Activated T-cell treated with anti-CD3 and anti-CD28 coated beads, Interleukin-2, amount 50 U/mL, for 4 hours (primary cell): Measurements from ENCODE around the gene POLR3K. TPM values are rescaled to one million over a fixed set of nuclear protein-coding genes. Genes with fewer than 3 reads are reported as not detected.
"Not testable (repeated sequence)": the region's sequence is repeated elsewhere in the genome, so short reads cannot be mapped to it uniquely, and the experiment has no call there.

Source experiments
- ATAC-seq, 2 donors: fragments of 200-7000 bp; cut with Tn5 transposase; one replicate each; pipeline ENCODE4 v1.10.0; 2021
- DNase-seq: peaks from one replicate; pipeline ENCODE4 v3.0.0-alpha.2; 2020
- H3K27me3 Mint-ChIP-seq: one replicate; pipeline ENCODE4 v1.8.0; 2021; ENCODE audit warnings: low read depth, mixed read lengths
- H3K36me3 Mint-ChIP-seq: one replicate; pipeline ENCODE4 v1.8.0; 2022; ENCODE audit warnings: mixed read lengths; ENCODE audit not compliant: insufficient read depth
- H3K4me1 Mint-ChIP-seq: one replicate; pipeline ENCODE4 v1.8.0; 2021; ENCODE audit warnings: low read depth, mixed read lengths
- H3K4me3 Mint-ChIP-seq: one replicate; pipeline ENCODE4 v1.8.0; 2021; ENCODE audit warnings: mild to moderate bottlenecking, moderate library complexity, mixed read lengths
- H3K9me3 Mint-ChIP-seq: one replicate; pipeline ENCODE4 v1.8.0; 2021; ENCODE audit warnings: mixed read lengths
- total RNA-seq, 3 donors: library from RNA; stranded (reverse); gene quantifications; one replicate each; pipeline ENCODE4 v1.2.1, GENCODE V29; 2021

The POLR3K gene
- total RNA-seq, 3 donors from 2014 or later, result 80.8 to 89.5 (median 87.9) TPM

DNA sequence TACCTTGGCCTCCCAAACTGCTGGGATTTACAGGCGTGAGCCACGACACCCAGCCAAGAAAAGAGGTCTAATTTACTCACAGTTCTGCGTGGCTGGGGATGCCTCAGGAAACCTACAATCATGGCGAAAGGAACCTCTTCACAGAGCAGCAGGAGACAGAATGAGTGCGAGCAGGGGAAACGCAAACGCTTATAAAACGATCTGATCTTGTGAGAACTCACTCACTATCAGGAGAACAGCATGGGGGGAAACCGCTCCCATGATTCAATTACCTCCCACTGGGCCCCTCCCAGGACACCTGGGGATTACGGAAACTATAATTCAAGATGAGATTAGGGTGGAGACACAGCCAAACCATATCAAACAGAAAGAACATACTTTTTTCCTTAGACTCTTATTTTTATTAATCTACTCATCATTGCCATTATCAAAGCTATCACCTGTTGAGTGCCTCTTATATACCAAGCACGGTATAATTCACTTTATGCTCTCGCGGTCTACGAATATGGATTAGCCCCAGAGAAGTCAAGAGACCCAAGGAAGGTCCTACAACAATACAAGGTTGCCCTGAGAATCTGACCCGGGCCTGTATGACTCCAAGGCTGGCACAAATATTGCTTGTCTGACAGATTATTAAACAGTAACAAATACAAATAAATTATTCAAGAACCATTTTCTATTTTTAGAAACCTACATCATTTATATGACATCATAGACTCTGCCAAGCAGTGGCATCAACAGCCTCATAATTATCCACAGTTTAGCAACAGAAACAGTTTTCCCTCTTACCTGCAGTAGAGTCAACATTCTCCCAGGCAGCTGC, 2.4 kb downstream of the POLR3K start:
- DNase-seq (no peak), ATAC-seq (no peak)
- peak overlapping the region; percentile 99 for H3K4me3 Mint-ChIP-seq
- H3K36me3 Mint-ChIP-seq, result peaks cover 20% of the 10 kb centered on the region
- no peaks in the 10 kb centered on the region for H3K27me3 Mint-ChIP-seq
- H3K4me1 Mint-ChIP-seq, result peaks cover 28% of the 10 kb centered on the region
- H3K9me3 Mint-ChIP-seq, result no peaks in the 10 kb centered on the region

DNA sequence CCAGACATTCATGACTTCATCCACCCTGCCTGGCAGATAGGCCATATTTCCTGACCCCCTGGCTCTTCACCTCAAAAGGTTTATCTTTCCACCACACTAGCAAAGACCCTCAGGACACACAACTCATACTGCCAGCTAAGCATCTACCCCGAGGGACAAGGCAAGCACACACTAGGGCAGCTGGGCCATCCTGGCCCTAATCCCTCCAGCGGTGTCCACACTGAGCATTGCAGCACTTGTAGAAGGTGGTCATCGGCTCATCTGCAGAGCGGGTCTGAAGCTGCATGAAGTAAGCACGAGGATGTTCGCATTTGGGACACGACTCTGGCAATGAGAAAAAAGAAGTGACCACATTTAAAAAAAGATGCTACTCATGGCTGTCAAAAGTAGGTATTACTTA, 6.2 kb downstream of the POLR3K start:
- ATAC-seq (no peak), DNase-seq (no peak)
- no peaks in the 10 kb centered on the region for H3K9me3 Mint-ChIP-seq
- H3K36me3 Mint-ChIP-seq, result peaks cover 34% of the 10 kb centered on the region
- no peaks in the 10 kb centered on the region for H3K27me3 Mint-ChIP-seq
- peaks cover 29% of the 10 kb centered on the region for H3K4me1 Mint-ChIP-seq
- H3K4me3 Mint-ChIP-seq, result no peak overlapping the region

DNA sequence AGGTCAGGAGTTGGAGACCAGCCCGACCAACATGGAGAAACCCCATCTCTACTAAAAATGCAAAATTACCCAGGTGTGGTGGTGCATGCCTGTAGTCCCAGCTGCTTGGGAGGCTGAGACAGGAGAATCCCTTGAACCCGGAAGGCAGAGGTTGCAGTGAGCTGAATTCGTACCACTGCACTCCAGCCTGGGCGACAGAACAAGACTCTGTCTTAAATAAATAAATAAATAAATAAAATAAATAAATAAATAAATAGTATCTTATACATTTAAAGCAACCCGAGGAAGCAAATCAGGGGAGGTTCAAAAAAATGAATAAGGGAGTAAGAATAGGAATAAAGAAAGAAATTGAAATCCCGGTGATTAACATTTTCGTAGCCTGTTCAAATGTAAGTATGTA, 6.9 kb downstream of the POLR3K start:
- not testable (repeated sequence) for H3K27me3 Mint-ChIP-seq, H3K9me3 Mint-ChIP-seq, H3K4me3 Mint-ChIP-seq, ATAC-seq, DNase-seq
- peaks cover 39% of the 10 kb centered on the region for H3K36me3 Mint-ChIP-seq
- peaks cover 31% of the 10 kb centered on the region for H3K4me1 Mint-ChIP-seq

DNA sequence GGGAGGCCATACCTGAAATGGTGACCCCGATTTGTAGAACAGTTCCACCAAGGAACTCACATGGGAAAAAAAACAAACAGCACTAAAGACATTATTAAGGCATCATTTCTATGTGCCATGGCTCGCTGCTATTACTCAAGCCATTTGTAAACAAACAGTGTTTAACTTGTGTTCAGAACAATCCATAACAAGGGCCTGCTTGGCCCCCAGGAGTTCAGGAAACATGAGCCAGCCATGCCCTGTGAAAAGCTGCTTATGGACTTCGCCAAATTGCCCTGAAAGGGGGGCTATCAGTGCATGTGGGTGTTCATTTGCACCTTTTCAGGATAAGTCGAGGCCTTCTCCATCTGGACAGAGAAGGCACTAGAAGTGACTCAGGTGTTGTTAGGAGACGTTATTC, 8.0 kb downstream of the POLR3K start:
- DNase-seq, result no peak
- peaks cover 33% of the 10 kb centered on the region for H3K36me3 Mint-ChIP-seq
- peaks cover 22% of the 10 kb centered on the region for H3K4me1 Mint-ChIP-seq
- no peaks in the 10 kb centered on the region for H3K27me3 Mint-ChIP-seq
- no peak overlapping the region for H3K4me3 Mint-ChIP-seq
- H3K9me3 Mint-ChIP-seq, result no peaks in the 10 kb centered on the region
- ATAC-seq, result no peak

DNA sequence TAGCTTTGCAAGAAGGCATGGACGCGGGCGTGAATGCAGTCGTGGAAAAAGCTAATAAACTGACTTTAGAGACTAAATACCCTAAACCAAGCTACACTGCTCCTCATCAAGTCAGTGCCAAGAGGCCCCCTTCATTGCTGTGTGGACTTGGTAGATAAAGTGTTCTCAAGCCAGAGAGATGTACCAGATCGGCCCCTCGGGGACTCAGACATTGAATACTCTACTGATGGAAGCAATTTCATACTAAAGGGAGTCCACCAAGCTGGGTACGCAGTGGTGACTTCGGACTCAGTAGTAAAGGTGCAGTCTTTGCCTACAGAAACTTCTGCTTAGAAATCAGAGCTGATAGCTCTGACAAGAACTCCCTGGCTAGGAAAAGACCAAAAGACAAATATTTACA, 8.8 kb downstream of the POLR3K start:
- Mint-ChIP-seq H3K4me3 (no peak overlapping the region), H3K9me3 (no peaks in the 10 kb centered on the region), H3K4me1 (peaks cover 17% of the 10 kb centered on the region), H3K36me3 (peaks cover 30% of the 10 kb centered on the region), H3K27me3 (no peaks in the 10 kb centered on the region)
- ATAC-seq, result no peak
- no peak for DNase-seq

DNA sequence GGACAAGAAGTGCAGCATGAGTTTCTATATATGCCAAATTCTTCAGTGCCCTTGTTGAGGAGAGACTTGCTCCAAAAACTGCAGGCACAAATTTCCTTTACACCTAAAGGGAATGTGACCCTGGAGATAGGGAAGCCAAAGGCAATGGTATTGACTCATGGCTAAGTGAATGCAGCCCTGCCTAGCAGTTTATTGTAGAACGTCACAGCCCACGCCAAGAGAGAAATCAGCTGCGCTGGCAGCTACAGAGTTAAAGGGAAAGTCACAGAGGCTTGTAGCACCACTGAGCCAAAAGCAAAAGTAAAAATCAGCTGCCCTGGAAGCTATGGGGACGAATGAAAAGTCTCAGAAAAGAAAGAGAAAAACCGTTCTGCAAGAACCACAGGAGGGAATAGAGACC, 10.1 kb downstream of the POLR3K start:
- DNase-seq, result no peak
- no peak for ATAC-seq
- no peaks in the 10 kb centered on the region for H3K27me3 Mint-ChIP-seq
- H3K4me1 Mint-ChIP-seq, result peaks cover 30% of the 10 kb centered on the region
- no peak overlapping the region for H3K4me3 Mint-ChIP-seq
- H3K9me3 Mint-ChIP-seq, result no peaks in the 10 kb centered on the region
- peaks cover 32% of the 10 kb centered on the region for H3K36me3 Mint-ChIP-seq

DNA sequence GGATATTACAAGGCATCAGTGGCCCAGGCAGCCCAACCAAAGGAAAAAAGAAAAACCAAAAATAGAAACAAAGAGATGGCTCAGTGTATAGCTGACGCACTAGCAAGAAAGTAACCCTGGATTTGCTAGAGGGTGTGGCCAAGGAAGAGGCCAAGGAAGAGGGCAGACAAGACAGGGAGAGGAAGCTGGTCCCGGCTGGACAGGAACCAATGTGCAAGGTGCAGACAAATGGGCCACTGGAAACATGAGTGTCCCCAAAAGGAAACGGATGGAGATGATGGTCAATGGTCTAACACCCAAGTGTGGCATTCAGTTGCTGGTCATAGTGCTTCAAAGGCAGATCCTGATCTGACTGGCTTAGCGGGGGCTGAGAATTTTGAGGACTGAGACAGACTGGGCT, 10.7 kb downstream of the POLR3K start:
- Mint-ChIP-seq H3K9me3 (no peaks in the 10 kb centered on the region), H3K27me3 (no peaks in the 10 kb centered on the region), H3K4me3 (no peak overlapping the region), H3K36me3 (peaks cover 30% of the 10 kb centered on the region), H3K4me1 (peaks cover 35% of the 10 kb centered on the region)
- ATAC-seq, result no peak
- no peak for DNase-seq

DNA sequence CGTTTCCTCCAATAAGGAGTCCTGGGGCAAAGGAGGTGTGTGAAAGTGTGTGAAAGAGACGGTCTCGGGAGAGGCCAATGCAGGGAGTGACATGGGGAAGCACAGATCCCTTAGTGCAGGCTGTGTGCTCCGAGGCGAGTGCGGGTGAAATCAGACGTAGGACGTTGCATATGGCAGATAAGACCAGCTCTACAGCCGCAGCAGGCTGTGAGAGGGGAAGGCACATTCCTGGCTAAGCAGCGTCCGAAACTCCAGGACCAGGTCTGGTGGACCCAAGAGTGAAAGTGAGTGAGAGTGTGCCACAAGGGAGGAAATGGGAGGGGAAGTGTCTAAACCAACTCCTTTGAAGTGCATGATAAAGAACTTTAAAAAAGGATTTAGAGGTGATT, 11.3 kb downstream of the POLR3K start:
- no peaks in the 10 kb centered on the region for H3K9me3 Mint-ChIP-seq
- DNase-seq, result no peak
- H3K36me3 Mint-ChIP-seq, result peaks cover 28% of the 10 kb centered on the region
- no peak for ATAC-seq
- H3K4me3 Mint-ChIP-seq, result no peak overlapping the region
- H3K4me1 Mint-ChIP-seq, result peaks cover 39% of the 10 kb centered on the region
- no peaks in the 10 kb centered on the region for H3K27me3 Mint-ChIP-seq

DNA sequence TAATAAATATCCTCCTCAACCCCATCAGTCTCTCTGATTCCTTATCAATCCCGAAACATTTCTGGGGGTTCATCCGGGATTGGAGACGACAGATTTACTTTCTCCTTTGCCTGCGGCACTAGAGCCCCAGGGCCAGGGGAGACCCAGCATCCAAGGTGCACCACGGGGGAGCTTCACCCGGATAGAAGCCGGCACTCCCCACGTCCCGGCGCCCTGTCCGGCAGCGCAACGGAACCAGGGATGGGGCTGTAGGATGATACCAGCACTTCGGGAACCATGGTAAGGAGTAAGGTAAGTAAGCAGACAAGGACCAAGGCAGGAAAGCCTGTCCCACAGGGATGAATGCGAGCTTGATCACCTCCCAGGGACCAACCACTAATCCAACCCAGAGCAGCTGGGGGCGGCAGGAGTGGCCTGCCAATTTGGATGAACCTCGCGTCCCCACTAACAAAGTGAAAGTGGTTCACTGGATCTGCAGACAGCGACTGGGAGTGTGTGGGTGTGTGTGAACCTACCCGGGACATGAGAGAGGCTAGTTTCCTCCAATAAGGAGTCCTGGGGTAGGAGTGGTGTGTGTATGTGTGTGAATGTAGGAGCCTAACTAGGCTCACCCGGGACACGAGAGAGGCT, 11.9 kb downstream of the POLR3K start:
- Mint-ChIP-seq H3K27me3 (no peaks in the 10 kb centered on the region), H3K9me3 (no peaks in the 10 kb centered on the region), H3K4me3 (no peak overlapping the region), H3K4me1 (peaks cover 39% of the 10 kb centered on the region), H3K36me3 (peaks cover 29% of the 10 kb centered on the region)
- ATAC-seq, result no peak
- DNase-seq, result no peak

DNA sequence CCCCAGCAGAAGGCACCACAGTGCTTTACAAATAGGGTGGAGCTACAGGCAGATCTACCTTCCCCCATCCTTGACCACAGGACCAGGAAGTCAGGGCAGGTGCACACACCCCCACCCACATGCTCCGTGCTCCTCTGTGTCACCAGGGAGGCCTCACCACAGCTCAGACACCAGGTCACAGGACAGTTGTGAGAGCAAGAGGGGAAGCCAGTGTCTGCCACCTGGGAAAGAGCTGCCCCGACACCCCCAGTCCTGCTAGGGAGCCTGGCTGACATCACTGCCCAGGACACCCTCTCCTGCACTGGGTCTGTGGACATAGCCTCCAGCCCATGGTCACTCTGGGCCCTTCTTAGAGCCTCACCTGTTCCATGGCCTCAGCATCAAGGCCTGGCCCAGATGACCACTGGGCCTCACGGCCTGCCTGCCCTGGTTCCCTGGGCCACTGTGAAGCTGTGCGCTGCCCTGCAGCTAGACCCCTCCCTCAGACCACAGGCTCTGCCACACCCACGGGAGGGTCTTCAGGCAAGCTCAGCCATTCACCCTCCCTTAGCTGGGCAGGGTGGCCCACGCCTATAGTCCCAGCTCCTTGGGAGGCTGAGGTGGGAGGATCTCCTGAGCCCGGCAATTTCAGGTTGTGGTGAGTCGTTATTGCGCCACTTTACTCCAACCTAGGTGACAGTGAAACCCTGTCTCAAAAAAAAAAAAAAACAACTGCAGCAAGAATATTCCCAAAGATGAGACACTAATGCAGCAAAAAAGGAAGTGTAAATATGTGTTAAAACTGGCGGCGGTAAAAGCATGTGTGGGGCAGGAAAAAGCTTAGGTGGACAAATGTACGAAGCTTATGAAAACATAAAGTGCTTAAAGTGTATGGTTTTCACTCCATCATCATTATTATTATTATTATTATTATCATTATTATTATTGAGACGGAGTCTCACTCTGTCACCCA, 14.2 kb downstream of the POLR3K start:
- Mint-ChIP-seq H3K36me3 (peaks cover 26% of the 10 kb centered on the region), H3K4me3 (no peak overlapping the region), H3K9me3 (no peaks in the 10 kb centered on the region), H3K27me3 (no peaks in the 10 kb centered on the region), H3K4me1 (peaks cover 42% of the 10 kb centered on the region)
- DNase-seq, result no peak
- ATAC-seq, result peak; percentile 72 to 78

DNA sequence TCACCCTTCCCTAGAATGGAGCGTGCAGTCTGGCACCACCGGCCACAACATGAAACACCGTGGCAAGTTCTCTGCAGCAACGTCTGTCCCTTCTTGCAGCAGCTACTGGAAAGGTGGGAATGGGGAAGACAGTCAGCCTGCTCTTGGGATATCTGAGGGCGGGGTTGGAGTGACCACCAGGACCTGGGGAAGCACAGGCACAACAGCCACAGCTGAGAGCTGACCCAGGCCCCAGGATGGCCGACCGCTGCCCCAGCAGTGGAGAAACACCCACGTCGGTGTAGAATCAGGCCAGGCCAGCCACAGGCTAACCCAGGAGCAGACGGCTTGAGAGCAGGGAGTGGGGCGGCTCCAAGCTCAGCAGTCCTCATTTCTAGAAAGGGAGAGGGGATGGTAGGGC, 15.2 kb downstream of the POLR3K start:
- not testable (repeated sequence) for H3K9me3 Mint-ChIP-seq, H3K4me3 Mint-ChIP-seq, DNase-seq, ATAC-seq, H3K27me3 Mint-ChIP-seq
- Mint-ChIP-seq H3K36me3 (peaks cover 22% of the 10 kb centered on the region), H3K4me1 (peaks cover 41% of the 10 kb centered on the region)

DNA sequence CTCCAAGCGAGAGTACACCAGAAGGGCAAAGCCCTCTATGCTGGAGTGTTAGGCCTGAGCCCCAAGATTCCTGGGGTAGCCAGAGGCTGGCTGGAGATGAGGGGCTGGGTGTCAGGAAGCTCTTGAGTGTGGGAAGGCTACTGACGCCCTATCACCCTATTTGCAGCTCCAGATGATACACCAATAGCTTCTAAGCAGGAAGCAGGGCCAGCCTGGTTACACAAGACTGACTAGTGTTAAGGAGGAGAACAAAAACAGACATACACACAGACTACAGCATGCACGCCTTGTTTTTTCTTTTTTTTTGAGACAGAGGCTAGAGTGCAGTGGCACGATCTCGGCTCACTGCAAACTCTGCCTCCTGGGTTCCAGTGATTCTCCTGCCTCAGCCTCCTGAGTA, 15.9 kb downstream of the POLR3K start:
- Mint-ChIP-seq H3K4me1 (peaks cover 34% of the 10 kb centered on the region), H3K4me3 (no peak overlapping the region), H3K9me3 (no peaks in the 10 kb centered on the region), H3K27me3 (no peaks in the 10 kb centered on the region), H3K36me3 (peaks cover 15% of the 10 kb centered on the region)
- ATAC-seq, result no peak
- DNase-seq, result no peak

DNA sequence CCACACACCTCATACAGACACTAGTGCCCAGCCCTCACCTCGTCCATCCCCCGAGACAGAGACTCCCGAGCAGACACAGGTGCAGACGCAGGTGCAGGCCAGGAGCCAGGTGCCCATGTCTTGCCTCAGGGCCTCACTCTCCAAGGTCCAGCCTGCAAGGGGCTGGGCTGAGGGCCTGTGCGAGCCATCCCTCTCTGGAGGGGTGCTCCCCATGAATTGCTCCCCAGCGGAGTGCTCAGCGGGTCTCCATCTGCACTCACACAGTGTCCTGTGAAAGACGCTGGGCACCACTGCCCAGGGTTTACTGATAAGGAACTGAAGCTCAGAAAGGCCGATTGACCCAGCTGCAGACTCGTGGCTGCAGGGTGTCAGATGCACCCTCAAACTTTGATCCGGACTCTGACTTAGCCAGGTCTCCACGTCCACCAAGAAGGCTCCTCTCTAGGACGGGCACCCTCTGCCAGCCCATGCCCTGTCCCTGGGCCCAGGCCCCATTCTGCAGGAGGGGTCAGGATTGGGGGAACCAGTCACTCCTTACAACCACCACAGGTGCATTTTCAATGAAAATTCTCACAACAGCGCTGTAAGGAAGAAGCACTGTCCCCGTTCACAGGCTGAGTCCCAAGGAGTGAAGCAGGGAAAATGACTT, 16.9 kb downstream of the POLR3K start:
- no peak for ATAC-seq
- Mint-ChIP-seq H3K36me3 (peaks cover 7% of the 10 kb centered on the region), H3K4me1 (peaks cover 25% of the 10 kb centered on the region), H3K9me3 (no peaks in the 10 kb centered on the region), H3K27me3 (no peaks in the 10 kb centered on the region), H3K4me3 (no peak overlapping the region)
- DNase-seq, result no peak
